ENCODE measurements around the gene SLC25A42.
"Not testable (repeated sequence)": the region's sequence is repeated elsewhere in the genome, so short reads cannot be mapped to it uniquely, and the experiment has no call there.

Gene SLC25A42

DNA sequence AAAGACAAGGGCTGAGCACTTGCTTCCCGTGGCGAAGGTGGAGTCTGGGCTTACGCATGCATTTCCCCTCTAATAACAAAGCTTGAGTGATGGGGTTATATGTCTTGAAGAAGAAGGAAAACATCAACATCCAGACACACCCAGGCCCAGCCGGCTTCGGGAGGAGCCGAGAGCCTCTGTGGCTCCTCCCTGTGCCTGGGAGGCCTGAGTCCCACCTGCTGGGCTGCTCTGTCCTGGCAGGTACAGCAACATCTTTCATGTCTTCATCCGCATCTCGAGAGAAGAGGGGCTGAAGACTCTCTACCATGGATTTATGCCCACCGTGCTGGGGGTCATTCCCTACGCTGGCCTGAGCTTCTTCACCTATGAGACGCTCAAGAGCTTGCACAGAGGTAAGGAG is 43.9 kb downstream of the SLC25A42 start:
- DNase-seq: no peak

DNA sequence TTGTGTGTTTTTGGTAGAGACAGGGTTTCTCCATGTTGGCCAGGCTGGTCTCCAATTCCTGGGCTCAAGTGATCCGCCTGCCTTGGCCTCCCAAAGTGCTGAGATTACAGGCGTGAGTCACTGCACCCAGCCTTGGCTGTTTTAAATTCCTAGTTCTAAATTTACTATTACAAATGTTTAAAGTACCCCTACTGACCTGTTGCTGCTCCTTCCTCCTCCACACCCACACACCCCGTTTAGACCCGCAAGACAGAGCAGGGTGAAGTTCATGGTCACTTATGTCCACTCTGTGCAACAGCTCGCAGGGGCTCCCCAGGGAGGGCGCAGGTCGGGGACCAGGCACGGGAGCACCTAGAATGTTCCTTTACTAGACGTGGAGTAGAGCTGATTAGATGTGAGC is 45.8 kb downstream of the SLC25A42 start:
- DNase-seq: no peak

DNA sequence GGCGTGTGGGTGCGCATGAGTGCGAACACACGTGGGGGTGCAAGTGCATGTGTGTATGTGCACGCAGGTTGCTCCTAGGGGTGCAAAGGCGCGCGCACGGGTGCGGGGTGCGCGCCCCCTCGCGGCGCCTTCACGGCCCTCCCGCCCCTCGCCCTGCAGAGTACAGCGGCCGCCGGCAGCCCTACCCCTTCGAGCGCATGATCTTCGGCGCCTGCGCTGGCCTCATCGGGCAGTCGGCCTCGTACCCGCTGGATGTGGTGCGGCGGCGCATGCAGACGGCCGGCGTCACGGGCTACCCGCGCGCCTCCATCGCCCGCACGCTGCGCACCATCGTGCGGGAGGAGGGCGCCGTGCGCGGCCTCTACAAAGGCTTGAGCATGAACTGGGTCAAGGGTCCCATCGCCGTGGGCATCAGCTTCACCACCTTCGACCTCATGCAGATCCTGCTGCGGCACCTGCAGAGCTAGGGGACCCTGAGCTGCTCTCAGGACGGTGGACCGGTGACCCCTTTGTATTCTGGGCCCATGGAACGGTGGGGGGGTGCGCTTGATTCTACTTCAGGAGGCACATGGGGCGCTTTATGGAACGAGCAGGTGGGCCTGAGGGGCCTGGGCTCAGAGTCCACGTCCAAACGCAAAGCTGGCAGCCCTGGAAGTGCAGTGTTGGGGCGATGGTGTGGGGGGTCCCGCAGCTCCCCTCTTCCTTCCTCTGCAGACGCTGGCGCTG is 46.8 kb downstream of the SLC25A42 start:
- DNase-seq: peak; percentile 84

DNA sequence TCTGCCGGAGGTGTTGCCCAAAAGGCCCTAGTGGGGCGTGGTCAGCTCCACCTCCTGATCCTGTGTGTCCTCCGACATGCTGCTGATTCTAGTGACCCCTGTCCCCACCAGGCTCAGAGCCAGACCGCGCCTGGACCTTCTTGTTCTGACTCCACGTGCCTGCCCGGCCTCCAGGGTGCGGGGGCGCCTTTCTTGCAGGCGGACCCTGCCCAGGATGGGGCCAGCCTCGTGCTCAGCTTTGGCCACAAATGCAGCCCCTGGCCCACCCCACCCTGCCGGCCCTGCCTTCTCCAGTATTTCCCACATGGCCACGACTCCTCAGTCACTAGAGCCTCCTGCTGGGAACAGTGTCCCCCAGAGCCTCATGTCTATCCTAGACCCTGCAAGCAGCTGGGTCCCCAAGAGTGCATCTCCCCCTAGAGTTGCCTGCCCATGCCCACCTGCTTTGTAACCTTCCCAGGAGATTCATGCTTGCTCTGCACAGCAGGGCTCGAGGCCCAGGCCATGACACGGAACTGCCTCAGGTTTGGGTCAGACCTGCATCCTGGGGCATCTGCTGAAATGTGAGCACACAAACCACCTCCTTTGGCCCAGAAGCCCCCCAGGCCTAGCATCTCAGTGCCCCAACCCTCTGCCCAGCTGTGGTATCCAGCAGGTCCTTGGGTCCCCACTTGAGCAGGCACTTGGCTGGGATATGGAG is 47.5 kb downstream of the SLC25A42 start:
- DNase-seq: no peak

DNA sequence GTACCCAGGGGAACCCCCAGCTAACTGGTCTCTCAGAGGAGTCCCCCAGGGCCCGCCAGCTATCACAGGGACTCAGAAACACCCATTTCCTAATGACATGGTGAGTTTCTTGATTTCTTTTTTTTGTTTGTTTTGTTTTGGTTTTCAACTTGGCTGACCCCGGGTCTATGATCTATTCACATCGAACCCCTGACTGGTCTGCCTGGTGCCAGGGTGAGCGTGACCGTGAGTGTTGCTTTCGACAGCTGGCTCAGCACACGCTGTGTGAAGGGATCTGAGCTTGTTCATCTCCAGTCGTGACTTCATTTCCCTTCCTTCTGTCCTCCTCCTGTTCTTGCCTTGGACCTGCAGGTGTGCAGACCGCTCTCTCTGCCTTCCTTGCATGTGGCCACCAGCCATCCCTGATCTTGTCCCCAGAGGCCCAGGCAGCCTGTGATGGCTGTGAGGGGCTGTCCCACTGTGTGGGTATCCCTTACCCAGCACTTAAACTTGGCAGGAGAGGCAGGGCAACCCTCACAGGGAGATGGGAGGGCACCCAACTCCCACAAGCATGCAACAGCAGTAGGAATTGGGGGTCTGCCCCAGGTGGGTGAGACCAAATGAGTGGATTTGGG is 48.3 kb downstream of the SLC25A42 start:
- no peak for DNase-seq

DNA sequence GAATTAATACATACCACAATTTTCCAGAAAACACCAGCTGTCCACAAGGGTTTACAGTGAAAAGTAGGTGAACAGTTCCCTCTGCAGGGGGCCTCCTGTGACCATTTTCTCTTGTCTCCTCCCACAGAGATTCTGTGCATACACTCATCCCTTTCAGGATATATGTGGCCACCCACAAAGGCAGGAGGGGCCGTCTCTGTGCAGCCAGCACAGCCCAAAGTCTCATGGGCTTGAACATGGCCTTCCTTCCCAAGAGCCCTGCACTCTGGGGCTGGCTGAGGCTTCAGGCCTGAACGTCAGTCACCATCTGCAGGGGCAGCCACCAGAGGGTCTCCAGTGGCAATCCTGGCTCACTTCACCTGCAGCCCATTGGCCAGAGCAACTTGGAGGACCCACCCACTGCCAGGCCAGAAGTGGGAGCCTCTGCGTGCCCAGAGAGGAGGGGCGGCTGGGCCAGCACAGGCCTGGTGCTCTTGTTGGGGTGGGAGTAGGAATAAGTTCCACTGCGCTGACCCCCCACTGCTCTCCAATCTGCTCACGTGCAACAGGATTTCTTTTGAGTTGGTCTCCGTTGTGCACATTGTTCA is 49.3 kb downstream of the SLC25A42 start:
- DNase-seq: peak; percentile 77

DNA sequence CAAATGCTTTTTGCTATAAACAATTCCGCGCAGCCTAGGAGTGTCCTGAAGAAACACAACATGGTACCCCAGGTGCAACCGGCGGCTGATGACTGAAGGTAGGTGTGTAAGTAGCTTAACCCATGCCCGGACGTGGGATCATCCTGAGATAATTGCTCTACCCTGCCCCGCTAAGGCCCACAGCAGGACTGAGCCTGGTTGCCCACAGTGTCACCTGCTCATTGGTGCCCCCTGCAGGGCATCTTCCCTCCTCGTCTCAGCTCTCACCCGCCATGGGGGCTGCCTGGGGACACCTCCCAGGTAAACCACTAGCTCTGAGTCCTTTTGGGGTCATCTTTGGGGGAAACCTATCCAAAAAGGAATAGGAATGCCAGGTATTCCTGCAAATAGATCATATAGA is 52.2 kb downstream of the SLC25A42 start:
- DNase-seq: no peak

DNA sequence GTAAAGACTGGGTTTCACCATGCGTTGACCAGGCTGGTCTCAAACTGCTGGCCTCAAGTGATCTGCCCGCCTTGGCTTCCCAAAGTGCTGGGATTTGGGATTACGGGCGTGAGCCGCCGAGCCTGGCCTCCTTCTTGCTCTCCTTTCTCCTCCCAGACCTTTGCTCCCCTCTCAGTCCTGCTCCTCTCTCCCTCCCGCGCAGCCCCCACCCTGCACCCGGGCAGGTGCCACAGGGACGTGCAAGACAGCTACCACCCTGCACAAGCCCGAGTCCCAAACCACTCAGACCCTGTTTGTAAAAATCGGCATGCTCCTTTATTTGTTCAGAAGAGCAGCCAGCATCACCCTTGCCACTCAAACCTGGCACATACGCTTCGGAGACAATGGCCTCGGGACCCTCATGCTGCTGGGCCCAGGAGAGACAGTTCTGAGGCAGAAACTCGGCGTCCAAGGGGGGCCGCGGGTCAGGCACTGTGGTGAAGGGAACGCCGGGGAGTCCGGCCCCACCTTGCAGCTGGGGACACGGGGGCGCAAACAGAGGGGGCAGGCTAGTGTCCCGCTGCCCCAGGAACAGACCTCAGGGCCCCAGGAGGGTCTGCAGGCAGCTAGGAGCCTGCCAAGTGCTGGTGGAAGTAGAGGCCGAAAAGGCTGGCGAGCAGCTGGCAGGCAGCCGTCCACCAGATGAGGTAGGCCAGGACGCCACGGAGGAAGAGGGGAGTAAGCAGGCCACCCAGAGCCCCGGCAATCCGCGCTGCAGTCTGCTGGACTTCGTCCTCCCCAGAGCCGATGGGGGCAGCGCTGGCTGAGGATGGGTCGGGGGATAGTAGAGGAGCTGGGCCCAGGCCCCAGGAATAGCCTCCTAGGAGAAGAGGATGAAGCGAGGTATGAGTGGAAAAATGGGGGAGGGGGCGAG is 55.8 kb downstream of the SLC25A42 start:
- DNase-seq: no peak

DNA sequence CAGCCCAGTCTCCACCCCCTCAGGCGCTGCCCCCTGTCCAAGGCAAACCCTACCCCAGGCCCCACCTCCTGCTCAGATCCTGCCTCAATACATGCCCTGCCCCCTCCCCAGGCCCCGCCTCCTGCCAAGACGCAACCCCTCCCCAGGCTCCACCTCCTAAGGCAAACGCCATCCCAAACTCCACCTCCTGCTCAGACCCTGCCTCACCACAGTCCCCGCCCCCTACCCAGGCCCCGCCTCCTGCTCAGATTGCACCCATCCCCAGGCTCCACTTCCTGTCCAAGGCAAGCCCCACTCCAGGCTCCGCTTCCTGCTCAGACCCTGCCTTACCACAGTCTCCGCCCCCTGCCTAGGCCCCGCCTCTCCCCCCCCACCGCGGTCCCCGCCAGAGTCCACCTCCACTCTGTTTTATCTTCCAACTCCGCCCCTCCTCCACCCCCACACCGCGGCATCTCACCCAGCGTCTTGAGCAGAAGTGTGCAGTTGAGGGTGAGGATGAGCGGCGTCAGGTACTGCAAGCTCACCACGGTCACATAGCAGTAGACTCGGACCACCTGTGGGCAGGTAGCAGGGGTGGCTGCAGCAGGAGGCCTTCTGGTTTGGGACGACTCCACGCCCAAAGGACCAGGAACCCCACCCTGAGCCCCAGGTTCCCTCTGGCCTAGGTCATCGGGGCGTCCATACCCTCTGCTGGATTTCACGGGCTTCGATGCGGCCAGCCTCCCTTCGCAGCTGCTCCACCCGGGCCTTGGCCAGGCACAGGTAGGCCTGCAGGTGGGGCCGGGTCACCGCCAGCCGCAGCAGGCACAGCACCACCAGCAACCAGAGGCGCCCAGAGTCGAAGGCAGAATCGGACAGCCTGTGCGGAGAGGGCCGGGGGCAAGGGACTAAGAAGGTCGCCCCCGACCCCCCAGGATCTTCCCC is 56.8 kb downstream of the SLC25A42 start:
- peak; percentile 62 for DNase-seq

DNA sequence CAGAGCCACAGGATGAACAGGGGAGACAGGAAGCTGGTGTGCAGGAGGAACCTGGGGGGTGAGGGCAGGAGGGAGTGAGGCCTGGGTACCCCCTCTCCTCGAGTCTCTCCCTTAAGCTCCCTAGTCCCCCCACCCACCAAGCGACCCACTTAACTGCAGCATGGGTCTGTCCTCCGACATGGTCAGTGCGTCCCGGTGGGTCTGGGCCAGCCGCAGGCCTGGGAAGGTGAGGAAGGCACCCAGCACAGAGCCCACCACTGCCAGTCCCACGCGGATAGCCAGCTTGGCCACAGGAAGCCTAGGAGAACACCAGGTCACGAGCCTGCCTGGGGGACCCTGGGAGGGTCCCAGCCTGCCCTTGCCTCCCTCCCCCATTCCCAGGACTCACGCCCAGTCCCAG is 57.6 kb downstream of the SLC25A42 start:
- no peak for DNase-seq

DNA sequence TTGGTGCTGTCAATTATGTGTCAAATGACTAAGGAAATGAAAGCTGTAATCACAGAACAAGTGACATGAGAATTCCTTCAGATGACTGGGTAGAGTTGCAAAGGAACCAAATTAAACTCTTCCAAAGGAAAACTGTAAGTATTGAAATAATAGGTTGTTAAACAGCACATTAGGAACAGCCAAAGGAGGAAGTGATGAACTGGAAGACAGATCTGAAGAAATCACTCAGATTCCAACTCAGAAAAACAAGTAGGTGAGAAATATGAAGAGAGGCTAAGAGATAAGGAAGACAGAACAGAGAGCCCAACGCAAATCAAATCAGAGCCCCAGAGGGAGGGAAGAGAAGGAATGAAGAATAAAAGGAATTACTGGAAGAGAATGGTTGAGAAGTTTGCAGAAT is 59.1 kb downstream of the SLC25A42 start:
- DNase-seq: no peak

DNA sequence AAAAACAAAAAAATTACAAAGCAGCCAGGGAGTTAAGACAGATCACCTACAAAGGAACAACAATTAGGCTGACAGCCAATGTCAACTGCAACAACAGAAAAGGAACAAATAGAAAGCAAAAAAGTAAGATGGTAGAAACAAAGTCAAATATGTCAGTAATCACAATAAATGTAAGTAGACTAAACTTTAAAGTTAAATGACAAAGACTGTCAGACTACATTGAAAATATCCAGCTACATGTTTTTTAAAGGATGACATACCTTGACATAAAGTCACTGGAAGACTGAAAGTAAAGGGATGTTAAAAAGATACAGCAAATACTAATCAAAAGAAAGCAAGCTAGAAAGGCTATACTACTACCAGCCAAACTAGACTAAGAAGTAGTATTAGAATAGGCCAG is 59.6 kb downstream of the SLC25A42 start:
- no peak for DNase-seq

DNA sequence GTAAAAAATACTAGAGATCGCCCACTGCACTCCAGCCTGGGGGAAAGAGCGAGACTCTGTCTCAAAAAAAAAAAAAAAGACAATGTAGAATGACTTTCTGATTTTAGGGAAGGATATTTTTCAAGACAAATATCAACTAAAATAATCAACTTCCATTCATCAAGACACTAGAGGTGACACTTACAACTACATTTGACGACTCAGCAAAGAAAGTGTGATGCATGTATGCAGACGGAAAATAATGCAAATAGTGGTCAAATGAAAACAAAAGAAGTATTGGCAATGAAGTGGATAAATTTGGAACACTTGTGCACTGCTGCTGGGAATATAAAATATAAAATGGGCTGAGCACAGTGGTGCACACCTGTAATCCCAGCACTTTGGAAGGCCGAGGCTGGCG is 62.3 kb downstream of the SLC25A42 start:
- no peak for DNase-seq

DNA sequence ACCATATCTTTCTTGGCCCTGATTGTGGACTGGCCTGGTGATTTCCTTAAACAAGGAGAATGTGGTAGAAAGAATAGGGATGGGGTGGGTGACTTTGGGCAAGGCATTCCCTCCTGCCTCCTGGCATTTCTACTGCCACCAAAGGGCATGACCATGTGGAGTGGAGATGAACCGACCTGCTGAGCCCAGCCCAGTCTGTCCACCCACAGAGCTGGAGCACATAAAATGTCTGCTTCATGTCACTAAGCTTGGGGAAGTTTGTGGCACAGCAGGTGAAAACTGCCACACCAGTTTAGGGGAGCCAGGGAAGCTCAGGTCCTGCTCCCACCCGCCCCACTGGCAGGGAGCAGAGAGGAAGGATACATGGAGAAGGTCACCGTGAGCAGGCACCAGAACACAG is 68.2 kb downstream of the SLC25A42 start:
- no peak for DNase-seq

DNA sequence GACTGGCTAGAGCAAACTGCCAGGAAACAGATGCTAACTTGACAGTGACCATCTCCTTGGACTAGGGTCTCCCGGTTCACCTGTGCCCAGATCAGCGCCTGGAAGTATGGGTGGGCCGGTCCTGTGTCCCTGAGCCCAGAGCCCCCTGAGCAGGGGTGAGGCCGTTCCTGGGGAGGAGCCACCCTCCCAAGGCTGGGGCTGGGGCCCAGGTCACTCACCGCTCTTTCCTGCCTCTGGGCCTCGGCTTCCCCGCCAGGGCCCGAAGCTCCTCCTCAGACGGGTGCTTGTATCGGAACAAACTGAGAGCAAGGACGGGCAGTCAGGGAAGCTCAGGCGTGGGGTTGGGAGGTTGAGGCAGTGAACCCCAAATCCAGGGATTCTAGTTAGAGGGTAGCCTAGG is 69.1 kb downstream of the SLC25A42 start:
- no peak for DNase-seq

DNA sequence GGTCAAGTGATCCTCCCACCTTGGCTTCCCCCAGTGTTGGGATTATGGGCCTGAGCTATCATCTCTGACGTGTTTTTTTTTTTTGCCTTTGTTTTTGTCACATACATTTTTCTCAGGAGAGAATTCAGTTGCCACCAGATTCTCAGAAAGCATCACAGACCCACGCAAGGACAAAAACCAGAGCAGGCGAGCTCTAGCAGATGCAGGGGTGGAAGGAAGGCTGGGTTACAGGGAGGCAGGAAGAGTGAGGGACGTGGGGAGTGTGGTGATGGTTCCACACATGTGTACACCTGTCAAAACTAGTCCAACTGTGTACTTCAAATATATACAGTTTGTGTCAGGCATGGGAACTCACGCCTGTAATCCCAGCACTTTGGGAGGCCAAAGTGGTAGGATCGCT is 70.2 kb downstream of the SLC25A42 start:
- no peak for DNase-seq

DNA sequence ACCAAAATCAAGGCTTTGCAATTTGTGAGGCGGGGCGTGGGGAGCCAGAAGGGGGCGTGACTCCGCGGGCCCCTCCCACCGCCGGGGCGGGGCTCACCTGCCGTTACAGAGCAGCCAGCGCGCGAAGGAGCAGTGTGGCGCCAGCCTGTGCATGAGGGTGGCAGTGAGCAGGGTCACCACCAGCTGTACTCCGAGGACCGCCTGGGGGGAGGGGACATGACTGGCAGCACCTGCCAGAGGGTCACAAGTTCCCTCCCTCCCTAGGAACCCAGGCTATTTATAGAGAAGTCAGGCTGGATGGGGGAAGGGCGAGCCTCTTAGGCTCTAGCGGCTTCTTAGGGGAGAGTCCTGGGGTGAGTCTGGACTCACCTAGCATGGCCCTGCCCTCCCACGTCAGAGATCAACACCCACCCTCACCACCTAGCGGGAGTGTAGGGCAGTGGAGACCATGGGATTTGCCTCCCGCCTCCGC is 70.9 kb downstream of the SLC25A42 start:
- DNase-seq: peak; percentile 35

DNA sequence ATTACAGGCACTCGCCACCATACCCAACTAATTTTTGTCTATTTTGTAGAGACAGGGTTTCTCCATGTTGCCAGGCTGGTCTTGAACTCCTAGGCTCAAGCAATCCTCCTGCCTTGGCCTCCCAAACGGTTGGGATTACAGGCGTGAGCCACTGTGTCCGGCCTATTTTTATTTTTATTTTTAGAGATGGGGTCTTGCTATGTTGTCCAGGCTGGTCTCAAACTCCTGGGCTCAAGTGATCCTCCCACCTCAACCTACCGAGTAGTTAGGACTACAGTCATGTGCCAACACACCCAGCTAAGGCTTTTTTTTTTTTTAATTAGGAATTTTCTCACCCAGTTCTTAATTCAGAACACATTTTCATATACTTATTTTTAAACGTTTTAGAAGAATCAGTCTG is 71.9 kb downstream of the SLC25A42 start:
- DNase-seq: not testable (repeated sequence)

DNA sequence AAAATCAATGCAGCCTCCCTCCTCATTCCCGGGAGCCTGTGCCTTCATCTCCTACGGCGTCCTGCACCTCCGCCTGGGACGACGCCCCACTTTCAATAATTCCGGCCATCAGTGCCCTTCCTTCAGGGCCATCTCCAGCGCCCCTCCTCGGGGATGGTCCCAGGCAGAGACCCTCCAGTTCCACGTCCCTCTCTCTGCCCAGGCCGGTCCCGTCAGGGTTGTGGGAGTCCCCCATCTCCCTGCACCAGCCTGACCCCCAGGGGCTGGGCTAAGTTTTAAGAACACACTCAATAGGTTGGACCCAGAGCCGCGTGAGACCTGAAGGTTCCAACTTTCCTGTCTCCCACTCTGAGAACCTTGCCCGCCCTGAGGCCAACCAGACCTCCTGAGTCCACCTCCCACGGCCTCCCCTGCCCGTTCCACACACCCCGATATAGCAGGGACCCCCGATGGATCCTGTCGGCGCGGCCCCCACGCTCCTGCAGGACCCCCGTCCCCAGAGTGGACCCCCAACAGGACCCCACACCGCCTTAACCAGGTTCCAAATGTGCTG is 73.8 kb downstream of the SLC25A42 start:
- DNase-seq: peak; percentile 18

DNA sequence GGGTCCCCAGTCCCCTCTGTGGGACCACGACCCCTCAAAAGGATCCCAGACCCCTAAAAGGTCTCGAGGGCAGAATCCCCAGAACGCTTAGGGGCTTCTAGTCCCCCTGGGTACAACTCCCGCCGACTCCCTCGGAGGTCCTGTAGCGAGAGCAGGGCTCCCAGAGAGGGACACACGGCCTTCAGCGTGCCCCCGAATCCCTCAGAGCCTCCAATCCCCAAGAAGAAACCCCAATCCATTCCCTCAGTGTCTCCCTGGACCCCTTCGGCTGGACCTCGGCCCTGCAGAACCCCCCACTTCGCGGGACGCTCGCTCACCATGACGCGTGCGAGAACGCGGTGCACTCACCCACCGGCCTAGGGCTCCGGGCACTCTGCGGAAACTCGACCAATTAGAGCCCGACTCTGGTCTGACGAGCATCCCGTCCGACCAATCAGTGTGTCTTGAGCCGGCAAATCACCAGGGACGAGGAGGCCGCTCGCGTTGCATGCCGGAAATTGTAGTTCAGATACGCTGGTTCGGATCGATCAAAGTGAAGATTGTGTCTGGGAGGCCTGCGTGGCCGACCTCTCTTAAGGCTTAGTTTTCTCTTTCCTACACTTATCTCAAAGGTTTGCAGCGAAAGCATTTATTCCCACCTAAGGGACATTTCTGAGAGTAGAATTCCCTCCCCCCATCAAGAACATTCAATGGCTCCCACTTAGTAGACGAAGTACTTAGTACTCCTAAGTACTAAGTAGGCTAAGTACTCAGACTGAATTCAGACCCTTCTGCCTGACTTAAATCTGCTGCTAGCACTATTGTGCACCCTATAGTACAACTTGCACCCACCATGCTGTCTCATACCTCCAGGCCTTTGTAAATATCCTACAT is 74.6 kb downstream of the SLC25A42 start, which contains the start of gene TMEM161A:
TSS of gene TMEM161A (minus strand) at position 370 of the 873 bp plus-strand sequence. CDS start at position 320, 50 bp downstream.
- peak; percentile 97 for DNase-seq
